ENCODE data around the gene TTLL7.

GRCh38 chr1:84001501-84001900 lies 2.6 kb upstream of the TTLL7 start:
- TF ChIP-seq POLR2AphosphoS5 (IDR thresholded peaks at IDR 0.05) (no peak), POLR2A (IDR thresholded peaks at IDR 0.05) (no peak)
